OCI-LY1 (cell line): ENCODE results near the gene KRTAP2-1.

Experiments used
- H2AFZ ChIP-seq: fragments of 200-600 bp; sonication (generic), shearing (Covaris generic); 2 replicates; pipeline ENCODE4 v1.6.0; 2014; ENCODE audit warnings: antibody characterized with exemption, mild to moderate bottlenecking, low read length
- H3F3A ChIP-seq: fragments of 200-600 bp; sonication (generic), shearing (Covaris generic); 2 replicates; pipeline ENCODE4 v1.6.0; 2014; ENCODE audit warnings: mild to moderate bottlenecking, antibody characterized with exemption, low read length, moderate library complexity; ENCODE audit not compliant: insufficient read depth
- H3K27ac ChIP-seq: fragments of 200-600 bp; sonication (generic); 2 replicates; pipeline ENCODE4 v1.5.1; 2014; ENCODE audit warnings: low read length, mixed run types, mild to moderate bottlenecking, low read depth; ENCODE audit not compliant: poor library complexity, severe bottlenecking
- H3K27me3 ChIP-seq: fragments of 200-600 bp; sonication (generic); 2 replicates; pipeline ENCODE4 v1.6.0; 2014; ENCODE audit warnings: antibody characterized with exemption, mild to moderate bottlenecking, low read length, moderate library complexity; ENCODE audit not compliant: insufficient read depth
- H3K36me3 ChIP-seq: fragments of 200-600 bp; sonication (generic); 2 replicates; pipeline ENCODE4 v1.6.1; 2014; ENCODE audit warnings: mild to moderate bottlenecking, antibody characterized with exemption, low read length, moderate library complexity, mixed read lengths; ENCODE audit not compliant: insufficient read depth
- H3K4me1 ChIP-seq: fragments of 200-600 bp; sonication (generic); 2 replicates; pipeline ENCODE4 v1.5.1; 2014; ENCODE audit warnings: mild to moderate bottlenecking, low read length, moderate library complexity; ENCODE audit not compliant: insufficient read depth, severe bottlenecking
- H3K4me2 ChIP-seq: fragments of 200-600 bp; sonication (generic), shearing (Covaris generic); 2 replicates; pipeline ENCODE4 v1.6.1; 2014; ENCODE audit warnings: low read length
- H3K4me3 ChIP-seq: fragments of 200-600 bp; sonication (generic); 2 replicates; pipeline ENCODE4 v1.5.1; 2014; ENCODE audit warnings: low read length, low read depth, mild to moderate bottlenecking, mixed read lengths; ENCODE audit not compliant: poor library complexity, severe bottlenecking
- H3K79me2 ChIP-seq: fragments of 200-600 bp; shearing (Covaris generic); 2 replicates; pipeline ENCODE4 v1.6.1; 2016; ENCODE audit warnings: mixed run types, low read length, mixed read lengths; ENCODE audit not compliant: insufficient read depth
- H3K9ac ChIP-seq: fragments of 200-600 bp; sonication (generic), shearing (Covaris generic); 2 replicates; pipeline ENCODE4 v1.6.1; 2014; ENCODE audit warnings: mild to moderate bottlenecking, low read length, mixed read lengths
- H3K9me2 ChIP-seq: fragments of 200-600 bp; sonication (generic), shearing (Covaris generic); 2 replicates; pipeline ENCODE4 v1.6.1; 2014; ENCODE audit warnings: low read depth, mild to moderate bottlenecking, low read length, mixed read lengths
- H3K9me3 ChIP-seq: fragments of 200-600 bp; shearing (Covaris generic); 2 replicates; pipeline ENCODE4 v1.6.1; 2014; ENCODE audit warnings: low read length, mixed read lengths
- H4K20me1 ChIP-seq: fragments of 200-600 bp; sonication (generic), shearing (Covaris generic); 2 replicates; pipeline ENCODE4 v1.6.0; 2016; ENCODE audit warnings: mild to moderate bottlenecking, low read length; ENCODE audit not compliant: insufficient read depth
- CTCF ChIP-seq: fragments of 200-600 bp; sonication (generic), shearing (Covaris generic); IDR thresholded peaks from 2 replicates; pipeline ENCODE4 v1.5.1; 2017; ENCODE audit warnings: mild to moderate bottlenecking, antibody characterized with exemption, low read length, moderate library complexity, mixed read lengths
- EZH2 ChIP-seq: fragments of 200-600 bp; sonication (generic), shearing (Covaris generic); IDR thresholded peaks from 2 replicates; pipeline ENCODE4 v1.8.0; 2017; ENCODE audit warnings: borderline replicate concordance, mixed run types, mild to moderate bottlenecking, antibody characterized with exemption, low read length, moderate library complexity, mixed read lengths

Gene KRTAP2-1

DNA sequence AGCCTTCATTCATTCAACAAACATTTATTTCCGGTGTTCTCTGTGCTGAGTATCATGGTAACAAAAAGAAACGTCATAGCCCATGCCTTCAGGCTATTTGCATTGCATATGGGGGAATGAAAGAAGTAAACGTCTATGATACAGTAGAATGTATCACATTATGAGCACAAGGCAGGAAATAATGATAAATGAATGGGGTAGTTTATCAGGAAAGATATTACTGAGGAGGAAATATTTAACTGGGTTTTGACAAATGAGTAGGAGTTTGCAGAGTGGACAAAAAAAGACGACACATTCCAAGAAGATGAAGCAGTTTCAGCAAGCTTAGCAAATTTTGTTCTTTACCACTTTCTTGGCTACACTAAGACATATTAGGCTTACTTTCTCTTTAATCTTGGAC, 35.5 kb upstream of the KRTAP2-1 start:
- Histone ChIP-seq H3K9me2 (no peaks in the 10 kb centered on the region), H3F3A (no peaks in the 10 kb centered on the region), H3K9ac (no peak overlapping the region), H3K4me2 (no peak overlapping the region), H3K27ac (no peak overlapping the region), H3K27me3 (no peaks in the 10 kb centered on the region), H3K36me3 (no peaks in the 10 kb centered on the region), H3K9me3 (no peaks in the 10 kb centered on the region), H2AFZ (no peak overlapping the region), H3K79me2 (no peaks in the 10 kb centered on the region), H3K4me1 (no peaks in the 10 kb centered on the region), H3K4me3 (no peak overlapping the region), H4K20me1 (no peaks in the 10 kb centered on the region)
- TF ChIP-seq CTCF, result no peak
- no peak for TF ChIP-seq EZH2

GRCh38 chr17:41076788-41077187, 29.7 kb upstream of the KRTAP2-1 start:
- no peaks in the 10 kb centered on the region for H3K9me2 ChIP-seq
- H3K4me3 ChIP-seq, result no peak overlapping the region
- TF ChIP-seq CTCF (no peak), EZH2 (no peak)
- H3K27me3 ChIP-seq, result no peaks in the 10 kb centered on the region
- no peak overlapping the region for H2AFZ ChIP-seq
- no peak overlapping the region for H3K27ac ChIP-seq
- no peak overlapping the region for H3K4me2 ChIP-seq
- no peaks in the 10 kb centered on the region for H3F3A ChIP-seq
- H3K9ac ChIP-seq, result no peak overlapping the region
- no peaks in the 10 kb centered on the region for H3K9me3 ChIP-seq
- H3K4me1 ChIP-seq, result no peaks in the 10 kb centered on the region
- no peaks in the 10 kb centered on the region for H3K36me3 ChIP-seq
- H3K79me2 ChIP-seq, result no peaks in the 10 kb centered on the region
- no peaks in the 10 kb centered on the region for H4K20me1 ChIP-seq

- Histone ChIP-seq H3K9ac (no peak overlapping the region), H3K9me3 (no peaks in the 10 kb centered on the region), H3K27me3 (no peaks in the 10 kb centered on the region), H3K4me2 (no peak overlapping the region), H3K27ac (no peak overlapping the region), H4K20me1 (no peaks in the 10 kb centered on the region), H3K36me3 (no peaks in the 10 kb centered on the region), H3F3A (no peaks in the 10 kb centered on the region), H3K4me1 (no peaks in the 10 kb centered on the region), H3K79me2 (no peaks in the 10 kb centered on the region), H2AFZ (no peak overlapping the region), H3K4me3 (no peak overlapping the region), H3K9me2 (no peaks in the 10 kb centered on the region)
- TF ChIP-seq CTCF (no peak), EZH2 (no peak)
These were observed 26.6 kb upstream of the KRTAP2-1 start for GRCh38 chr17:41073676-41074075.
